ENCODE results near the gene MIS18BP1. TPM values are rescaled to one million over a fixed set of nuclear protein-coding genes. Genes with fewer than 3 reads are reported as not detected.
"Not testable (repeated sequence)": the region's sequence is repeated elsewhere in the genome, so short reads cannot be mapped to it uniquely, and the experiment has no call there.

MIS18BP1 gene
- 17.9 TPM for total RNA-seq

GRCh38 chr14:45253070-45253753 lies at the start of gene MIS18BP1:
Gene MIS18BP1, minus strand, starts transcription at chr14:45253202. Its CDS starts 5,916 bp downstream, at chr14:45247286.
- FAIRE-seq = no peak
- DNase-seq (ENCODE audit: low spot score in 2 of 2) = peak; percentile 61 to 80

- no peak for FAIRE-seq
Measured at GRCh38 chr14:45298423-45299117, 45.6 kb upstream of the MIS18BP1 start.

DNA sequence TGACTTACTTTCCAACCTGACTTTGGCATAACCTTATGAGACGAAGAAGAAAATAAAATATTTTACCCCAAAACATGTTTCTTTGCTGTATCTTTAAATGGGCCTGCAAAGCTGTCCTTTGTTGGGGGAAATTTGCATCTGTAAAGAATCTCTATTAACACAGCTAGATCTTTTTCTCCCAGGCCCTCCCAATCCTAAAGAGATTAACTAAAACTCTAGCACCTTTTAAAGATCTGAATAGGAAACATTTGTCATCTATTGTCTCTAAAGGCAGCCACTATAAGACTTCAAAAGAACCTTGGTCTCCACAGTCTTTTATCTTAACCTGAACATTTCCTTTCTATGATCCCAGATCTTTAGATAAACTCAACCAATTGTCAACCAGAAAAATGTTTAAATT lies 41.8 kb upstream of the MIS18BP1 start:
- DNase-seq (ENCODE audit: low spot score in 2 of 2); FAIRE-seq: not testable (repeated sequence)

More at GRCh38 chr14:45298423-45299117, 45.6 kb upstream of the MIS18BP1 start:
- no peak for DNase-seq (ENCODE audit: low spot score in 2 of 2)

DNA sequence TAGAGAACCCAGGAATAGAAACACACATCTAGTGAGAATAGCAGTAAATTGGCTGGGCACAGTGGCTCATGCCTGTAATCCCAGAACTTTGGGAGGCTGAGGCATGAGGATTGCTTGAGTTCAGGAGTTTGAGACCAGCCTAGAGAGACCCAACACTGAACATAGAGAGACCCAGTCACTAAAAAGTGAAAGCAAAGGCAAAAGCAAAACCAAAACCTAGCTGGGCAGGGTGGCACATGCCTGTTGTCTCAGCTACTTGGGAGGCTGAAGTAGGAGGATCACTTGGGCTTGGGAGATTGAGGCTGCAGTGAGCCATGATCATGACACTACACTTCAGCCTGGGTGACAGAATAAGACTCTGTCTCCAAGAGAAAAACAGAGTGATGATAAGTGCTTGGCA lies 37.5 kb upstream of the MIS18BP1 start:
- FAIRE-seq = no peak
- no peak for DNase-seq (ENCODE audit: low spot score in 2 of 2)

GRCh38 chr14:45287610-45288009 lies 34.6 kb upstream of the MIS18BP1 start:
- no peak for DNase-seq (ENCODE audit: low spot score in 2 of 2)
- no peak for FAIRE-seq

DNA sequence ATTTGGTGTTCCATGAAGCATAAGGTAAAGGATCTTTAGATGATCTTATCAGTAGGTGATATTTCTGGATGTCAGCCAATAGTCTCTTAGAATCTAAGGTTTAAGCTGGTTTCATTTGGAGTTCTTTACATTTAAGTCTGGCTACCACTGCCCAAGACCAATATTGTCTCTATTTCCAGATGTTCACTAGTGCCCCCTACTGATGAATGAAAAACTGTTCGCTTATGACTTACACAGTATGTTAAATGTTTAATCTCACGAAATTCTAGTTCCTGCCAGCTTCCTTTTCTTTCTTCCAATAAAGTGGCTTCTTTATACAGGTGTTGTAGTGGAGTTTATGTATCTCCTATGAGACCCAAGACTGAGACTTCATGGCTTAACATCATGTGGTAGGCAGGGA lies 31.8 kb upstream of the MIS18BP1 start:
- FAIRE-seq (no peak), DNase-seq (ENCODE audit: low spot score in 2 of 2) (no peak)

- DNase-seq (ENCODE audit: low spot score in 2 of 2) = not testable (repeated sequence)
Measured at GRCh38 chr14:45281731-45282400, 28.9 kb upstream of the MIS18BP1 start.

GRCh38 chr14:45271858-45272537 lies 19.0 kb upstream of the MIS18BP1 start:
- FAIRE-seq = no peak
- DNase-seq (ENCODE audit: low spot score in 2 of 2) = no peak

More at GRCh38 chr14:45281731-45282400, 28.9 kb upstream of the MIS18BP1 start:
- FAIRE-seq = not testable (repeated sequence)

DNA sequence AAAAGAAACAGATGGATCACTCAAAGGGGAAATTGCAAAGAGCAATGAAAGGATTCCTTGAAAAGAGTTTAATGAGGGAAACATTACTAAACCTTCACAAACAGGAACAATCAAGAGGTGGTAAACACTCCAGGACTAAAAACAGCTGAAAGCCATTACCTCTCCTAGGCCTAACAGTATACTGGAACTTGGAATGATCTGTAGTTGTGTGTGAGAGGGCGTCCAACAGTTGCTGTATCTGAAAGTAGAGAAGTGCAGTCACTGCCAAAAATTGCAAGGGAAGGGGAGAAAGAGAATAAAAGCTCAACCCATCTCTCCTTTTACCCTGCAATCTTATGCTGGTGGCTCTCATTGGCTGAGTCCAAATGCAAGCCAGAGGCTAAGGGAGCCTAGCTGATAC lies 17.0 kb upstream of the MIS18BP1 start:
- FAIRE-seq = no peak
- no peak for DNase-seq (ENCODE audit: low spot score in 2 of 2)

DNA sequence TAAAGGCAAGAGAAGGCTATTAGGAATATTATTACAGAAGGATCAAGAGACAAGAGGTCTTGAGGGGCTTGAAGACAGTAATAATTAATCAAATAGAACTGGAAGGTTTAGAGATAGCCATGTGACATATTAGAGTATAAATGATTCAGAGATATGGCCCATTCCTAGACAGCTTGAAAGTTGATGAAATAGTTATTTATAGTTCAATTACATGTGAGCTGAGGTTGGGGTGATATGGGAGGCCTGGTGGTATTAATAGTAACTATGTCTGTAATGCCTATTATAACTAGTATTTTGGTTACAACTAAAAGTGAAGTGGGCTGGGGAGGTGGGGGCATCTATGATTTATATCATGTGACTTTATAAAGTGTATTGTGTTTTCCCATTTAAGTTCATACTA lies 14.1 kb upstream of the MIS18BP1 start:
- FAIRE-seq (no peak), DNase-seq (ENCODE audit: low spot score in 2 of 2) (no peak)

- no peak for FAIRE-seq
- DNase-seq (ENCODE audit: low spot score in 2 of 2) = no peak
Measured at GRCh38 chr14:45262637-45263036, 9.6 kb upstream of the MIS18BP1 start.

GRCh38 chr14:45261209-45261608 lies 8.2 kb upstream of the MIS18BP1 start:
- FAIRE-seq (no peak), DNase-seq (ENCODE audit: low spot score in 2 of 2) (no peak)

GRCh38 chr14:45258805-45259204 lies 5.8 kb upstream of the MIS18BP1 start:
- no peak for FAIRE-seq

GRCh38 chr14:45258073-45258472 lies 5.1 kb upstream of the MIS18BP1 start:
- FAIRE-seq (no peak), DNase-seq (ENCODE audit: low spot score in 2 of 2) (no peak)

More at GRCh38 chr14:45258805-45259204, 5.8 kb upstream of the MIS18BP1 start:
- DNase-seq (ENCODE audit: low spot score in 2 of 2) = no peak

DNA sequence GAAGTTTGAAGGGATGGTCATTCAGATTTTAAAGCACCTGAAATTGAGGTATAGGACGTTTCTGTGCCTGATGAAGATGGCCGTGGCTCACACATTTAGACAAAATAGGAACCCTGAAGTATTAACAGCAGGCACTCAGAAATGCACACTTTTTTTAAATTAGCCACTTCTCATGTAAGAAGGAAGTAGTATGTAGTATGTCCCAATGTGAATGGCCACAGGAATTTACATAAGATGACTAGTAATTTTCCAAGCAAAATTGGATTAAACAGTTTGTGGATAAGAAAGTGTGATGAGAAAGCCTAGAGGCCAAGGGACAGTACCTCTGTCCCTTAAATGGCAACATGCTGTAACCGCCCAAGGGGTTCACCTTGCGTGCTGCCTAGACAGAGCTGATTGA lies 1.8 kb upstream of the MIS18BP1 start:
- no peak for DNase-seq (ENCODE audit: low spot score in 2 of 2)
- FAIRE-seq = no peak

GRCh38 chr14:45253754-45254310 lies 830 bp upstream of the MIS18BP1 start:
- DNase-seq (ENCODE audit: low spot score in 2 of 2) = no peak
- no peak for FAIRE-seq

DNA sequence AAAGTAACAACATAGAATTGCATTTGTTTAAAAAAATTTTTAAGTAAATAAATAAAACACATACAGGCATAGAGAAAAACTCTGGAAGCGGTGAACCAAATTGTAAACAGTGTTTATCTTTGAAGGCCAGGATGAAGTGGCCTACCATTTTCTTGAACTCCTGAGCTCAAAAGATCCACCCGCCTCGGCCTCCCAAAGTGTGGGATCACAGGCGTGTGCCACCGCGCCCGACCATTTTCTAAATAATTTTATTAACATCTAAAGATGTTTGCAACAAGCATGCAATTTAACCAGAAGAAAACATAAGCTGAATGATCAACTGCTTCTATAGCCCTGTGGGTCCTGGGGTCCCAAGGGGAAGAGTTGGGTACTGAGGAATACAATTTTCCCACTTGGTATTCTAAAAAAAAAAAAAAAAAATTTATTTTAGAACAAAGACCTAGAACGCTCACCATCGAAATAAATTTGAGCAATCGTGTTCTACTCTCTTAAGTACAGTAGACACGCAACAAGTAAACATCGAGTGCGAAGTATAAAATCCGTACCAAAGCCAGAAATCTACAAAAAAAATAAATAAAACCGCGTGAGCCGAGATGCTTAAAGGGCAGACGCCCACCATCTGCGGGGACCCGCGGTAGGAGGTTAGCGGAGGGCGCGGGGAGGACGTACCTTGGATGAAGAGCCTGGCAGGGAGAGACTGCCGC lies 484 bp downstream of the MIS18BP1 start:
- no peak for FAIRE-seq

GRCh38 chr14:45251912-45252311 lies 1.1 kb downstream of the MIS18BP1 start:
- FAIRE-seq (no peak), DNase-seq (ENCODE audit: low spot score in 2 of 2) (no peak)

More for the DNA sequence above, 484 bp downstream of the MIS18BP1 start:
- no peak for DNase-seq (ENCODE audit: low spot score in 2 of 2)

GRCh38 chr14:45249856-45250575 lies 3.0 kb downstream of the MIS18BP1 start:
- no peak for DNase-seq (ENCODE audit: low spot score in 2 of 2)

More at GRCh38 chr14:45249856-45250575, 3.0 kb downstream of the MIS18BP1 start:
- FAIRE-seq = no peak

All from frontal cortex (tissue), 4 donors.